GM18519 (cell line): ENCODE measurements around the gene LGALS3BP.

Experiments used
- ATAC-seq: cut with Tn5 transposase; IDR thresholded peaks from one replicate; pipeline ENCODE4 v1.9.1; 2021; ENCODE audit warnings: mild to moderate bottlenecking, moderate library complexity; ENCODE audit not compliant: unreplicated experiment, low FRiP score

LGALS3BP gene

DNA sequence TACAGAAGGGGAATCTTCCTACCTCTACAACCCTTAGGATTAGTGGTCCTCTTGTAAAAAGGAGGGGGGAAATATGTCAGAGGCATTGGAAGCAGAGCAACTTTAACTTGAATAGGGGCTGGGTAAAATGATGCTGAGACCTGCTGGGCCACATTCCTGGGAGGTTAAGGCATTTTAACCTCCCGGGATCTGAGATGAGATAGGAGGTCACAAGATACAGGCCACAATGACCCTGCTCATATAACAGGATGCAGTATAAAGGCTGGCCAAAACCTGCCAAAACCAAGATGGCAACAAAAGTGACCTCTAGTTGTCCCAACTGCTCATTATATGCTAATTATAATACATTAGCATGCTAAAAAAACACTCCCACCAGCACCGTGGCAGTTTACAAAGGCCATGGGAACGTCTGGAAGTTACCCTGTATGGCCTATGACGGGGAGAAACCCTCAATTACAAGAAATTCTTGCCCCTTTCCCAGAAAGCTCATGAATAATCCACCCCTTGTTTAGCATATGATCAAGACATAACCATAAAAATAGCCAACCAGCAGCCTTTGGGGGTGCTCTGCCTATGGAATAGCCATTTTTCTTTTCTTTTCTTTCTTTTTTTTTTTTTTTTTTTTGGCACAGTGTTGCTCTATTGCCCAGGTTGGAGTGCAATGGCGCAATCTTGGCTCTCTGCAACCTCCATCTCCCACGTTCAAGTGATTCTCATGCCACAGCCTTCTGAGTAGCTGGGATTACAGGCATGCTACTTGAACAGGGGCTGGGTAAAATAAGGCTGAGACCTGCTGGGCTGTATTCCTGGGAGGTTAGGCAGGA, 38.0 kb upstream of the LGALS3BP start:
- no peak for ATAC-seq

DNA sequence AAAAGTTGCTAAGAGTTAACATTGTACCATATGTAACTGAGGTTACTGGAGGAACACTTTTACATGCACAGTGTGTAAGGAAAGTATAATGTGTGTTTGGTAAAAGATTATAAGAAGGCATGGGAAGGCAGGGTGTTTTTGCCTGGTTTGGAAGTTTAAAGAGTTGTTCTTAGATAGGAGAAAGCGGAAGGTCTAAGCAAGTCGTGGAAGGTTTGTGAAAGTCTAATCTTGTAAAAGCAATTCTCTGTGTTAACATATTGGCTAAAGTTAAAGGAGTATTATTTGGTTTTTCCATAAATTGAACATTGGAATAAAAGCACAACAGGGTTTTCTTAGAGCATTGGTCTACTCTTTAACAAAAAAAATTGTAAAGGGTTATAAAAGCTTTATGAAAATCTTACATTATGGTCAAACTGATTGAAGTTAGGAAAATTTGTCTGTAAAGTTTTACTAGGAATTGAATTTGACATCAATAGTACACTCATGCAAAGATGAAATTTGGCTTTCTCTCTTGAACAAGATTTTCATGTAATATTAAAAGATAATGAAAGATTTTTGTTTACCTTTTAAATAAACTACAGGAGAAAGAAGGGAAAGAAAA, 34.5 kb upstream of the LGALS3BP start:
- ATAC-seq, result no peak

DNA sequence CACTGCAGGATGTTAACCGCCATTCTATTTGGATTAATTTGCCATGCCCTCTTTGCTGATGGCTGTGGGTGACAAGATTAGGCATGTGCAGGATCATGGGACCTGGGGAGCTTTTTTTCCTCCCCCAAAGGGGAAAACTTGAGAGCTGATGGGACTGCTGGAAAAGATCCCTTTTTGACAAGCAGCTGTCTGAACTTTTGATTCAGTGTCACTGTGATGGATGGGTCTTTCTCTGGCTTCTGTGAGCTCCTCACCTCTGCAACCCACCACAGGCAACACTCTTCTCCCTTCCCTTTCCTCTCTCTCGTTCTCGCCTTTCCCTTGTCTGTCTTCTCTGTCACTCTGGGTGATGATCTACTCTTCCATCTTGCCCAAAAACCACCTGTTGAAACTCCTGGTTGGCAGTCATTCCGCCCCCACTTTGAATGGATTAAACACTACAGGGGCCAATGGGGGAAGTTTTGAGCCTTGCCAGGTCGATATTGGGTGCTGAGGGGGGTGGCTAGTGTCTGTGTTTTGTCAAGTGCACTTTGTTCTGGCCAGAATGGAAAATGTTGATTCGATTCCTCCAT, 32.9 kb upstream of the LGALS3BP start:
- ATAC-seq, result no peak

DNA sequence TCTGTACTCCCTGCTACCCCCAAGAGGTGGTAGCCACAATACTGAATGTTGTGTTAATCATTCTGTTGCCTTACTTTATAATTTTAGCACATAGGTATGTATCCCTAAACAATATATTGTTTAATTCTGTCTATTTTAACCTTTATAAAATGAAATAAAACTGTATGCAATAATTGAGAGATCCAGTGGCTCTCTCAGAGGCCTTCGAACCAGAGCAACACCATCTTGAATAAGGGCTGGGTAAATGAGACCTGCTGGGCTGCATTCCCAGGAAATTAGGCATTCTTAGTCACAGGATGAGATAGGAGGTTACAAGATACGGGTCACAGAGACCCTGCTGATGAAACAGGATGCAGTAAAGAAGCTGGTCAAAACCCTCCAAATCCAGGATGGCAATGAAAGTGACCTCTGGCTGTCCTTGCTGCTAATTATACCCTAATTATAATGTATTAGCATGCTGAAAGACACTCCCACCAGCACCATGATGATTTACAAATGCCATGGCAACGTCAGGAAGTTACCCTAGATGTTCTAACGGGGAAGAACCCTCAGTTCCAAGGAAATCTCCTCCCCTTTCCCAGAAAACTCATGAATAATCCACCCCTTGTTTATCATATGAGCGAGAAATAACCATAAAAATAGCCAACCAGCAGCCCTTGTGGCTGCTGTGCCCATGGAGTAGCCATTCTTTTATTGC, 31.9 kb upstream of the LGALS3BP start:
- ATAC-seq, result no peak

DNA sequence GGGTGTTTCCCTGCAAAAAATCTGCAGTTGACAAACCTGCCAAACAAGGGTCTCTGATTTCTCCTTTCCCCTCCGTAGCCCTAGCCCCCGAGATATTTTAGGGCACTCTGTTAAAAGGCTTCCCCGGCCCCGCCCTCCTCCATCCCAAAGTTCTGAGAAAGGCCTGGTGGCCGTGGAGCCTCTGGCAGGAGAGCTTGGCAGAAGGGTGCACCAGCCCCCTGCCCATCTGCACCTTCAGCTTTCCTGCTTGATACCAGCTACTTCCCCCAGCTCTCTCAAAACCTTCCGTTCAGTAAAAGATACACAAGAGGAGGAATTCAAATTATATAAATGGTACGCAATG, 30.6 kb upstream of the LGALS3BP start:
- no peak for ATAC-seq

DNA sequence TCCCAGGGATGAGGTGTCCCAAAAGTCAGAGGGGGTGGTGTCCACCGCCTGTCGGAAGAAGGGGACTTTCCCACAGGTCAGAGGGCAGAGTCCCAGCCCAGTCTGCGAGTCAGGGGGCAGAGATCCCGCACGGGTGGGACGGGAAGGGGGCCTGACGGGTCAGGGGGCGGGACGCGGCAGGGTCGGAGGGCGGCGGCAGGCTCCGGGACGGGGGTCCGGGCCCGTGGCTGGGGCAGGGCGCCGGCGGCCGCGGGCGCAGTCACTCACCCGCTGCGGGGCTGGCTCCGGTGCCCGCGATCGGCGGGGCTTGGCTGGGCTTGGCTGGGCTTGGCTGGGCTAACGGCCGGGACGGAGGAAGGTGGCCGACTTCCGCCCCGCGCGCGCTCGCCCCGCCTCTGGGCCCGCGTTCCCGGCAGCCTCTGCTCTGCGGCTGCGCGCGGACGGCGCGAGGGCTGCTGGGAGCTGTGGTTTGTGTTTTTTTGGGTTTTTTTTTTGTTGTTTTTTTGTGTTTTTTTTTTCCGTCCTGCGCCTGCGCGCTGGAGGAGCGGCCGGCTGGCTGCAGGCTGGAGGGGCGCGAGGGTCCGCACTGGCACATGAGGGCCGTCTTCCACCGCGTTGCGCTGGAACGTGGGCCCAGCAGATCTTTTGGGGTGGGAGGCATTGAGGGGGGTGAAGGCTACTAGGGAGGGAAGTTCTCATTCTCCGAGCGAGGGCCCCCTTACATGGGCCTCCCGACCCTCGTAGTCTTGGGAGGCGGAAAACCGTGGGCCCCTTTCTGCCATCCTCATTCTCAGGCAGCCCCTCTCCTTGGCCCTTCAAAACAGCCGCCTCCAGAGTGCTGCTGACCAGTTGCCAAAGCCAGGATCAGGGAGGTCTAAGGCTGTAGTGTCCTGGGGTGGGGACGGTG, 29.9 kb upstream of the LGALS3BP start, which contains the start of gene CANT1:
CANT1 (minus strand) TSS at position 368 of the 907 bp plus-strand sequence. CDS start 12,142 bp downstream, outside the sequence.
- ATAC-seq, result peak; percentile 64

DNA sequence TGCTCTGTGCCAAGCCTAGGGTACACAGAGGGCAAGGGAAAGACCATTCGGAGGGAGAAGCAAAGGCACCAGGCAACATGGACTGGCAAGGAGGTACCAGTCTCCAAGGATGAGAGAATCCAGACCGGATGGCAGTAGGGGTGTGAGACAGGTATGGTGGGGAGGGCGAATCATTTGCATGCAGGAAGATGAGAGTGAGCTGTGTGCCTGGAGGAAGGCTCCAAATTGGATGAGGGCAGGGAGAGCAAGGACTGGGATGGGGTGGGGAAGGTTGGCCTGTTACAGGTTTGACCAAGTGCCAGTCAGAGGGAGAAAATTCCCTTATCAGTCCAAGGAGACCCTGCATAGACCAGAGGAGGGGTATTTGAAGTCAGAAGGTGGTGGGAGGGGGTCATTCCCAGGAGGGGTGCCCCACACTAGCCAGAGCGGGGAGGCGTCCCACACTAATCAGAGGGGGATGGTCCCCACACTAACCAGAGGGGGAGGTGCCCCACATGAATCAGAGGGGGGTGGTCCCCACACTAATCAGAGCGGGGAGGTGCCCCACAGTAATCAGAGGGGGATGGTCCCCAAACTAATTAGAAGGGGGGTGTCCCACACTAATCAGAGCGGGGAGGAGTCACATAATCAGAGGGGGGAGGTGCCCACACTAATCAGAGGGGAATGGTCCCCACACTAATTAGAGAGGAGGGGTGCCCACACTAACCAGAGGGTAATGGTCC, 29.1 kb upstream of the LGALS3BP start:
- no peak for ATAC-seq

DNA sequence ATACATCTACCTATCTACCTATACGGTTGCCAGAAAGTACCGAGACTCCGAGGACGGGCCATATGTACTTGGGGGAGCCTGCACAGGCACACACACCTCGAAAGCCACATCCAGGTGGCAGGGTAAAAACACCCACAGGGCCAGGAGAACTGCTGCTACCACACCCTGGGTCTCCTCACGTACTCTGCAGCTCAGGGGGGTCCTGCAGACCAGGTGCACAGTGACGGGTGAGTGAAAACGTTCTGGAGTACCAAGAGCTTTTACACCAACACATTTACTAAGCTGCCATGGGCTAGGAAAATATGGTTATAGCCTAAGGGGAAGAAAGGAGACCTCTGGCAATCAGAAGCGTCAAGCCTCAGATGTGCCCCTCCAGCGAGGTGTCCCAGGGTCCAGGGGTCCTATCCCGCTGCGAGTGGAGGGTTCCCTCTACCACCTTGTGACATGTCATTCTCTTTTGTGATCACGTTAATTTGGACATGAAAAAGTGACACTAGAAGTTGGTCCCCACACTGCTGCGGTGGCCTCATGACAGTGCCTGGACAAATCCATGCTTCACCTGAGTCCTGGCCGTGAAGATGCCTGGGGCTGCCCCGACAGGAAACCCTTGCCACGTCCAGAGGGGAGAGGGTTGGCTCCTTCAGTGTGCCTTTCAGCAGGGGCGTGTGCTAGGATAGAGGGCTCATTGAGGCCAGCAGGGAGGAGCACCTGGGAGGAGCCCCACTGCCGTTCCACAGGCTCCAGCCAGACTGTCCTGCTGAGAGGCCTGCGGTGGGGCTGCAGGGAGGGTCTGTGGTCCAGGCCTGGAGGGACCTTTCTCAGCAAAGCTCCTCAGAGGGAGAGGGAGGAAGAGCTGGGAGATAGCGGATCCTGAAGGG, 28.0 kb upstream of the LGALS3BP start:
- ATAC-seq, result no peak

DNA sequence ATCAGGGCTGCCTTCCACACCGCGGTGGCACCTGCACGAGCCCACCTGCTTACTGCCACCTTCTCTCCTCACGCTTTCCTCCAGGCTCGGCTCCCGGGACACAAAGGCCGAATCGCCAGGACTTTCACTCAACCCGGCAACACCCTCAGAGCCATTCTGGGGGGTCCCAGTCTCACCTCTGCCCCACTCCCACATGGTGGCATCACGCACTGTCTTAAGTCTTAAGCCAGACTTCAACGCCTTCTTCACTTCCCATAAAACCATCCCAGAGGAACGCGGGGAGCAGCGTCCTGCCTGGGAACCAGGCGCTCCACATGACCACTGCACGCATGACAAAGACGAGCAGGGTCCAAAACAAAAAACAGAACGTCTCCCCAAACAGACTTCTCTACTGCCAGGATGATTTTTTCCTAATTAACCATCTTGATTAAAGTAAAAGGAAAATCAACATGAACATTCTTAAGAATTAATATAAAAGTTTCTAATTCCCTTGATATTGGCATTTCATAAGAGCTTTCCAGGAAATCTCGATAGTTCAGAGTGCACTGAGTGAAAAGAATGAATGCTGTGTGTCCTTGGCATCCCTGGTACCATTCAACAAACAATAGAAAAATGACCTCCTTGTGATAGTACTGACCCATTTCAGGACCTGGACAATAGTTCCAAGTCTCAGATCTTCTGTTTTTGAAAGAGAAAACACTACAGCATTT, 27.2 kb upstream of the LGALS3BP start:
- no peak for ATAC-seq

DNA sequence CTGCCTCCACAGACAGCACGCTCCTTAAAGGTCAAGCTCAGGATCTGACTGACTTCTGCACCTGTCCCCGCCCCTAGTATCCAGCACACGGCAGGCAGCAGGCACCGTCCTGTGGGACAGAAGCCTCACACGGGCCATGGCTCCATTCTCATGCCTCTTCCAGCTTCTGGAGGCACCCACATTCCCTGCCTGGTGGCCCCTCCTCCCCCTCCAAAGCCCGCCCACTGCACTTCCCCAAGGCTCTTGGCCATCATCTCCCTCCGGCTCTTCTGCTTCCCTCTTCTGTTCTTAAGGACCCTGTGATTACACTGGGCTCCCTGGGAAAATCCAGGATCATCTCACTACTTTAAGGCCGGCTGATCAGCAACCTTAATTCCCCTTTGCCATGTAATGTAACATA, 26.3 kb upstream of the LGALS3BP start:
- no peak for ATAC-seq

DNA sequence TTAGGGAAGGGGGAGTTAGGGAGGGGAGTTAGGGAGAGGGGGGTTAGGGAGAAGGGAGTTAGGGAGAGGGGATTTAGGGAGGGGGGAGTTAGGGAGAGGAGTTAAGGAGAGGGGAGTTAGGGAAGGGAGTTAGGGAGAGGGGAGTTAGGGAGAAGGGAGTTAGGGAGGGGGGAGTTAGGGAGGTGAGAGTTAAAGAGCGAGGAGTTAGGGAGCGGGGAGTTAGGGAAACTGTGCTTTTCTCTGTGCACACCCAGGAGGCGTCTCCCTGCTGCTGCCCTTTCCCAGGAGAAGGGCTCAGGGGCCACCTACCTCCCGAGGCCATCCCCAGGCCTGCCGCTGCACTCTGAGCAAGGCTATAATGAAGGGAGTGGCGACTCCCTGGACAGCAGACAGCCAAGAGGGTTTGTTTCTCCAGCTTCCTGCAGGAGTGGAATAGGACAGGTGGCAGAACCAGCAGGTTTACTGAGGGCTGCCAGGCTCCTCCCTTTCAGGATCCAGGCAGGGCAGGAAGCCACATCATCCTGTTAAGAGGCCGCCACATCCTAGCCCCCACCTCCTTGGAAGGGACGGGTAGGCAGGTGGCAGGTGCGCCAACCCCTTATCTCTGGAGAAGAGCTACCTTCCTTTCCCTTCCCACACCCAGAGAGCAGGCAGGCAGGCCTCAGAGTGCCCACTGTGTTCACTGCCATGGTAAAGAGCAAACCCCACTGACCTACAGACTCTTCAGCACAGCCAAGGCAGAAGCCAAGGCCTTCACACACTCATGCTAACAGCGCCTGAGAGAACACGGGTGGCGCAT, 25.5 kb upstream of the LGALS3BP start:
- ATAC-seq, result no peak

DNA sequence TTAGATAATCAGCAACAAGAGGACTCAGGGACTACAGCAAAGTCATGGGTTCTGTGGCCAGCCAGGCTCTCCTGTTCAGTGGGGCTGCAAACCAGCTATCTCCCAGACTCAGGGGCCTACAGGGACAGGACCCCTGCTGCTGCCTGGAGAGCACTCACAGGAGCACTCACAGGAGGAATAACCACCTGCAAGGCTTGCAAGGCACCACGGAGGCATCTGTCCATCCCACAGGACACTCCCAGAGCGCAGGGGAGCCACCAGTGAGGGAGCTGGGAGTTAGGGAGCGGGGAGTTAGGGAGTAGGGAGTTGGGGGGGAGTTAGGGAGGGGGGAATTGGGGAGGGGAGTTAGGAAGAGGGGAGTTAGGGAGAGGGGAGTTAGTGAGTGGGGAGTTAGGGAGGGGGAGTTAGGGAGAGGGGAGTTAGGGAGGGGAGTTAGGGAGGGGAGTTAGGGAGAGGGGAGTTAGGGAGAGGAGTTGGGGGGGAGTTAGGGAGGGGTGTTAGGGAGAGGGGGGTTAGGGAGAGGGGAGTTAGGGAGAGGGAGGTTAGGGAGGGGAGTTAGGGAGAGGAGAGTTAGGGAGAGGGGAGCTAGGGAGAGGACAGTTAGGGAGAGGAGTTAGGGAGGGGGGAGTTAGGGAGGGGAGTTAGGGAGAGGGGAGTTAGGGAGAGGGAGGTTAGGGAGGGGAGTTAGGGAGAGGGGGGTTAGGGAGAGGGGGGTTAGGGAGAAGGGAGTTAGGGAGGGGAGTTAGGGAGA, 24.1 kb upstream of the LGALS3BP start:
- no peak for ATAC-seq

DNA sequence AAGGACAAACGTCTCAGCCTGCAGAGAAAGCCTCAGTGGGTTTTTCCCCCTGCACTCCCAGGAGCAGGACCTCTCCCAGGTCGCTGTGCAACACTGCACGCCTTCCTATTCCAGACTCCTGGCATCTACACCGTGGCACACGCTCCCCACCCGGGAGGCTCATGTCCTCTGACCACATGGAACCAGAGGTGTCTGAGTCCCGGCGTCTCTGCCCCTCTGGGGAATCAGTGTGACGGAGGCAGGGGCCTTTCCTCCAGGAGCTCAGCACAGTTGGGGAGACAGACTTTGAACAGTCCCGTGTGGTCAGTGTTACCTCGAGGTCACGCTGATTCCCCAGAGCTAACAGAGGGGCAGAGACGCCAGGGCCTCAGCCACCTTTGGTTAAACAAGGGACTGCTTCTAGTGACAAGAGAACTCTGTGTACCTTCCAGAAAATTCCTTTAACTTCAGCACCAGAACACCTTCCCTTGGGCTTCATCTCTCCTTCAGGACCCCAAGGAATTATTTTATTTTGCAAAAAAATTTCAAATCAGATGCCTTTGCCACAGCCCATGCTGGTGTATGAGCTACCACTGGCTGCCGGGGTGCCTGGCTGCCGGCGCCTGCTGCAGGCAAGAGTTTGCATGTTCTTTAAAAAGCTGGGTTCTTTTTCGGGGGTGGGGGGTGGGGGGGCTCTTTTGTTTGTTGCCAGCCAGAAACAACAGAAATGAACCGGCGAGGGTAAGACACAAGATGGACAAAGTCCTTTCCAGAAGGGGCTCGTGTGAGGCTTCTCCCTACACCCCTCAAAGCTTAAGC, 23.3 kb upstream of the LGALS3BP start:
- no peak for ATAC-seq

DNA sequence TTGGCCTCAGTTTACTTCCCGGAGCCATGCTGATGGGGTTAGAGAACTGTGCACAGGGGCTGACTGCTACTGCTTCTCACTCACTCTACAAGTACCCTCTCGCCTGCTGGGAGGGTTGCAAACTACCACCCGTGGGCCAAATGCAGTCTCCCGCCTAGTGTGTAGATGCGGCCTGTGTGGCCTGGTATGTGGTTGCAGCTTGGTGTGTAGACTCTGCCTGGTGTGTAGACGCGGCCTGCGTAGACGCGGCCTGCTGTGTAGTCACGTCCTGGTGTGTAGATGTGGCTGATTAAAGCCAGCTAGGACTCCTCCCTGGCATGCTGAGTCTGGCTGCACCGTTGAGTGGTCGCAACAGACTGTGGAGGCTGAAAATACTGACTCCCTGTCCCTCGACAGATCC, 22.6 kb upstream of the LGALS3BP start:
- no peak for ATAC-seq

DNA sequence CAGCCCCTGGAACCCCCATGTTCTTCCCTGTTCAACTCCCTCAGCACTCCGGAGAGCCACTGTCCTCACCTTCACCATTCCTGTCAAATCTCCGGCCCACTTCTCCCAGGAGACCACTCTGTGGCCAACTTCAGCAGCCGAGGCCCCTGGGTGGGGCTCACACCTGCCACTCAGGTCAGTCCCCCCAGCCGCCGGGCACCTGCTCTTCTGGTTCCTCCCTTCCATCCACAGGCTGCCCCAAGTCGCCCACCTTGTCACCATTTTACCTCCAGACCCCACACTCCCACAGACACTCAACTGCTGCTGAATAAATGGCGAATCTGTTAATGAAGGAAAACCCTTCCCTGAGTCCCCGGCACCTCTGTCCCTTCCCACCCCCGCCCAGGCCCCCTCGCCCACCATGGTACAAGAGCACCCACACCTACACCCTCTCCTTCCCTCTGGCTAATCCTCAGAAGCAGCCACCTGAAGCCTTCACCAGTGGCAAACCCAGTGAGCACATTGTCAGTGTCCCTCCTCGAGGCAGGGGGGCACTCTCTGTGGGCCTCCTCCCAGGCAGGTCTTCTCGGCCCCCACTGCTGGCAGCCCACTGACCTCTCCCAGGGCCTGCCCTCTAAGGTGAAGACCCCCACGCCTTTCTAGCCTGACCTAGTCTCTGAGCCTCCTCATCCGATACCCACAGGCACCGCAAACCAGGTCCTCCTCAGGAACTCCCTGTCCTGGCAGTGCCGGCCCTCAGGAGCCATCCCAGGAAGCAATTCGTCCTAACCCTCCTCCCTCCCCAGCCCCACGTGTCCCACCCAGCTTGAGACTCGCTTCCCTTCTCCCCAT, 21.7 kb upstream of the LGALS3BP start:
- no peak for ATAC-seq
